ENCODE measurements around the gene OR3A1. TPM values are rescaled to one million over a fixed set of nuclear protein-coding genes. Genes with fewer than 3 reads are reported as not detected.

The OR3A1 gene
- total and polyA plus RNA-seq, 10 of the 15 experiments (the other 5 are each of a cell fraction or from before 2014, with no cell fraction given), result not detected

DNA sequence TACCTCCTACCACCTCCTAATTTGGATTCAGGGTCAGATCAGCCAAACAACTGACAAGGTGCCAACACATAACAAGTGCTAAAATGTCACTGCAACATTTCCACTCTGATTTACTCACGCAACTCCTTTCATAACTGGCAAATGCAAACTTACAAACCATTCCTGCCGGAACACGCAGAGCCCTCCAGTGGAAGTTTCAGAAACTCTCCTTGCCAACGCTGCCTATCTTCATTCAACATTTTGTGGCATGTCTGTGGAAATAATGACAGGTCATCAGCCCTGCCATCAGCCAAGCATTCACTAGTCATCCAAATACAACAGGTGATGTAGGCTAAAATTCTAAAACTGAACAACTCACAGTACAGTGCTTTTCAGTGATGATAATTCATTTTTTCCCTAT, 37.7 kb upstream of the OR3A1 start (continued):
- TF ChIP-seq, protein P1, sequence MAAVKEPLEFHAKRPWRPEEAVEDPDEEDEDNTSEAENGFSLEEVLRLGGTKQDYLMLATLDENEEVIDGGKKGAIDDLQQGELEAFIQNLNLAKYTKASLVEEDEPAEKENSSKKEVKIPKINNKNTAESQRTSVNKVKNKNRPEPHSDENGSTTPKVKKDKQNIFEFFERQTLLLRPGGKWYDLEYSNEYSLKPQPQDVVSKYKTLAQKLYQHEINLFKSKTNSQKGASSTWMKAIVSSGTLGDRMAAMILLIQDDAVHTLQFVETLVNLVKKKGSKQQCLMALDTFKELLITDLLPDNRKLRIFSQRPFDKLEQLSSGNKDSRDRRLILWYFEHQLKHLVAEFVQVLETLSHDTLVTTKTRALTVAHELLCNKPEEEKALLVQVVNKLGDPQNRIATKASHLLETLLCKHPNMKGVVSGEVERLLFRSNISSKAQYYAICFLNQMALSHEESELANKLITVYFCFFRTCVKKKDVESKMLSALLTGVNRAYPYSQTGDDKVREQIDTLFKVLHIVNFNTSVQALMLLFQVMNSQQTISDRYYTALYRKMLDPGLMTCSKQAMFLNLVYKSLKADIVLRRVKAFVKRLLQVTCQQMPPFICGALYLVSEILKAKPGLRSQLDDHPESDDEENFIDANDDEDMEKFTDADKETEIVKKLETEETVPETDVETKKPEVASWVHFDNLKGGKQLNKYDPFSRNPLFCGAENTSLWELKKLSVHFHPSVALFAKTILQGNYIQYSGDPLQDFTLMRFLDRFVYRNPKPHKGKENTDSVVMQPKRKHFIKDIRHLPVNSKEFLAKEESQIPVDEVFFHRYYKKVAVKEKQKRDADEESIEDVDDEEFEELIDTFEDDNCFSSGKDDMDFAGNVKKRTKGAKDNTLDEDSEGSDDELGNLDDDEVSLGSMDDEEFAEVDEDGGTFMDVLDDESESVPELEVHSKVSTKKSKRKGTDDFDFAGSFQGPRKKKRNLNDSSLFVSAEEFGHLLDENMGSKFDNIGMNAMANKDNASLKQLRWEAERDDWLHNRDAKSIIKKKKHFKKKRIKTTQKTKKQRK (IDR thresholded peaks at IDR 0.05; ENCODE audit: low read depth, low read length), result no peak
- TF ChIP-seq, protein P2, sequence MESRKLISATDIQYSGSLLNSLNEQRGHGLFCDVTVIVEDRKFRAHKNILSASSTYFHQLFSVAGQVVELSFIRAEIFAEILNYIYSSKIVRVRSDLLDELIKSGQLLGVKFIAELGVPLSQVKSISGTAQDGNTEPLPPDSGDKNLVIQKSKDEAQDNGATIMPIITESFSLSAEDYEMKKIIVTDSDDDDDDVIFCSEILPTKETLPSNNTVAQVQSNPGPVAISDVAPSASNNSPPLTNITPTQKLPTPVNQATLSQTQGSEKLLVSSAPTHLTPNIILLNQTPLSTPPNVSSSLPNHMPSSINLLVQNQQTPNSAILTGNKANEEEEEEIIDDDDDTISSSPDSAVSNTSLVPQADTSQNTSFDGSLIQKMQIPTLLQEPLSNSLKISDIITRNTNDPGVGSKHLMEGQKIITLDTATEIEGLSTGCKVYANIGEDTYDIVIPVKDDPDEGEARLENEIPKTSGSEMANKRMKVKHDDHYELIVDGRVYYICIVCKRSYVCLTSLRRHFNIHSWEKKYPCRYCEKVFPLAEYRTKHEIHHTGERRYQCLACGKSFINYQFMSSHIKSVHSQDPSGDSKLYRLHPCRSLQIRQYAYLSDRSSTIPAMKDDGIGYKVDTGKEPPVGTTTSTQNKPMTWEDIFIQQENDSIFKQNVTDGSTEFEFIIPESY (IDR thresholded peaks at IDR 0.05), result no peak

DNA sequence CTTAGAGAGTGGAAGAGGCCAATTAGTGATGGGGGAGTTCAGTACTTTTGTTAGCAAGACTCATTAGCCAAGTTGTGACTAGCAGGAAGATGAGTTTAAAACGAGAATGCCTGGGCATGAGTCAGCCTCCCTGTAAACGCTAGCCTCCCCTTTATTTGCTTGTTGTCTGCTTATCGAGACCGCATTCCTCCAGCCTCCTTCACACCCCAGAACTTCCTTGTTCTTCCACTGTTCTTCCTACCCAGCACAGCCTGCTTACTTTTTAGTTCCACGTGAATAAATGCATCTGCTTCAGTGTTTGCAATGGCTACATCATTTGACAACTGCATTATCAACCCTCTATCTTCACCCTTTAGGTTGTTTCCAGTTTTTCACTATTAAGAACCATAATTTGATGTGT, 20.2 kb upstream of the OR3A1 start:
- in situ Hi-C loops (cut with MboI) (no loop called here), intact Hi-C loops (cut with micrococcal nuclease; ENCODE audit: unreplicated experiment) (no loop called here)
- ATAC-seq (no peak), DNase-seq (ENCODE audit: low read depth, low spot score) (no peak), FAIRE-seq (no peak)
- H3K4me2 ChIP-seq (ENCODE audit: control insufficient read depth, insufficient read depth), result no peak overlapping the region
- no peak overlapping the region for H3K9ac ChIP-seq (ENCODE audit: control insufficient read depth, insufficient read depth, low read length)
- no peak overlapping the region for H3K4me3 ChIP-seq
- H4K20me1 ChIP-seq (ENCODE audit: control insufficient read depth, insufficient read depth), result no peaks in the 10 kb centered on the region
- no peaks in the 10 kb centered on the region for H3K27me3 ChIP-seq (replicated peaks in 1 of 2; ENCODE audit: control insufficient read depth in 2 of 2, insufficient read depth in 2 of 2, low read length in 1 of 2)
- H3K27ac ChIP-seq (ENCODE audit: control insufficient read depth, insufficient read depth), result no peak overlapping the region
- no peak overlapping the region for H2AFZ ChIP-seq (ENCODE audit: control insufficient read depth, low read depth, low read length)
- BruUV-seq (replicated peaks), result no TSS peak
- ChIA-PET RAD21 (ENCODE audit: unreplicated experiment) (no interaction called here), POLR2A (no interaction called here), CTCF (no interaction called here), SMC1A (ENCODE audit: uncharacterized antibody, unreplicated experiment) (no interaction called here)
- no peaks in the 10 kb centered on the region for H3K79me2 ChIP-seq (ENCODE audit: control insufficient read depth, insufficient read depth, low read length)
- WGBS (ENCODE audit: insufficient coverage, insufficient replicate concordance, low lambda C conversion rate, missing lambda C conversion rate), result 34% methylated on average over 5 of the region's 5 CpGs
- no peaks in the 10 kb centered on the region for H3K36me3 ChIP-seq (ENCODE audit: control insufficient read depth in 2 of 2, insufficient read depth in 2 of 2, low read length in 1 of 2)
- no peaks in the 10 kb centered on the region for H3K9me3 ChIP-seq (replicated peaks; ENCODE audit: control insufficient read depth, insufficient read depth, low read length)
- H3K4me1 ChIP-seq (ENCODE audit: control insufficient read depth, insufficient read depth, low read length), result no peaks in the 10 kb centered on the region
- TF ChIP-seq ZNF622 (IDR thresholded peaks at IDR 0.05), result no peak
- no peak for TF ChIP-seq NR2C2 (IDR thresholded peaks at IDR 0.05; ENCODE audit: borderline replicate concordance, control insufficient read depth, insufficient read length, low read depth)
- TF ChIP-seq, protein P3, sequence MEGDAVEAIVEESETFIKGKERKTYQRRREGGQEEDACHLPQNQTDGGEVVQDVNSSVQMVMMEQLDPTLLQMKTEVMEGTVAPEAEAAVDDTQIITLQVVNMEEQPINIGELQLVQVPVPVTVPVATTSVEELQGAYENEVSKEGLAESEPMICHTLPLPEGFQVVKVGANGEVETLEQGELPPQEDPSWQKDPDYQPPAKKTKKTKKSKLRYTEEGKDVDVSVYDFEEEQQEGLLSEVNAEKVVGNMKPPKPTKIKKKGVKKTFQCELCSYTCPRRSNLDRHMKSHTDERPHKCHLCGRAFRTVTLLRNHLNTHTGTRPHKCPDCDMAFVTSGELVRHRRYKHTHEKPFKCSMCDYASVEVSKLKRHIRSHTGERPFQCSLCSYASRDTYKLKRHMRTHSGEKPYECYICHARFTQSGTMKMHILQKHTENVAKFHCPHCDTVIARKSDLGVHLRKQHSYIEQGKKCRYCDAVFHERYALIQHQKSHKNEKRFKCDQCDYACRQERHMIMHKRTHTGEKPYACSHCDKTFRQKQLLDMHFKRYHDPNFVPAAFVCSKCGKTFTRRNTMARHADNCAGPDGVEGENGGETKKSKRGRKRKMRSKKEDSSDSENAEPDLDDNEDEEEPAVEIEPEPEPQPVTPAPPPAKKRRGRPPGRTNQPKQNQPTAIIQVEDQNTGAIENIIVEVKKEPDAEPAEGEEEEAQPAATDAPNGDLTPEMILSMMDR (IDR thresholded peaks at IDR 0.05 in 2 of 3, conservative IDR thresholded peaks at IDR 0.05 in 1 of 3; ENCODE audit: control insufficient read depth in 2 of 3, extremely low read depth in 1 of 3, insufficient read depth in 1 of 3, low read depth in 3 of 3, low read length in 3 of 3), result no peak
- TF ChIP-seq KDM1A (IDR thresholded peaks at IDR 0.05; ENCODE audit: borderline replicate concordance), result no peak
- no peak for TF ChIP-seq NFXL1 (IDR thresholded peaks at IDR 0.05; ENCODE audit: borderline replicate concordance)
- TF ChIP-seq PAX5 (IDR thresholded peaks at IDR 0.05; ENCODE audit: borderline replicate concordance, low read depth, low read length), result no peak
- TF ChIP-seq FOXM1 (IDR thresholded peaks at IDR 0.05; ENCODE audit: low read depth, low read length), result no peak
- TF ChIP-seq MYB (IDR thresholded peaks at IDR 0.05; ENCODE audit: borderline replicate concordance, low read depth, low read length), result no peak
- no peak for TF ChIP-seq MXI1 (IDR thresholded peaks at IDR 0.05; ENCODE audit: low read depth, low read length)
- no peak for TF ChIP-seq BRCA1 (IDR thresholded peaks at IDR 0.05; ENCODE audit: low read depth, low read length)
- TF ChIP-seq JUND (IDR thresholded peaks at IDR 0.05; ENCODE audit: low read depth, low read length), result no peak
